ENCODE data around the gene ARL14EP. TPM values are rescaled to one million over a fixed set of nuclear protein-coding genes. Genes with fewer than 3 reads are reported as not detected.

The ARL14EP gene
- total RNA-seq, 4 donors from 2014 or later, result 6.3 to 21.5 (median 15.1) TPM

DNA sequence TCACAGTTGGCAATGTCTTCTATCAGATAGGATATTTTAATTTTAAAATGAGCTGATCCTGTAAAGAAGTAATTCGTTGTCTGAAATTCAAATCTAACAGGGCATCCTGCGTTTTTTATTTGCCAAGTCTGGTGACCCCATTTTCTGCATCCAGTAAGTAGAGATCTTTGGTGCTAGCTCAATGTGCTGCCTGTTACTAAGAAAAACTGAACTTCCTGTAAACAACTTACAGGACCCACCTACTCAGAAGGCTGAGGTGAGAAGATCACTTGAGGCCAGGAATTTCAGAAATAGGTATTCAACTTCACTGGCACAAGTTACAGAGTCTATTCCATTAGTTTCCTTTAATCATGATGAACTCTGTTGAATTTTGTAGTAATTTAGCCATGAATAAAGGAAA is 4.0 kb downstream of the ARL14EP start:
- Histone ChIP-seq H3K27ac (peak overlapping the region in 2 of 4 donors; percentile 3 to 6), H3K36me3 (peaks cover 0 to 10% (median 0%) of the 10 kb centered on the region in 3 donors), H3K27me3 (no peaks in the 10 kb centered on the region), H3K4me1 (peaks cover 0 to 20% (median 5%) of the 10 kb centered on the region in 4 donors), H3K9me3 (no peaks in the 10 kb centered on the region), H3K4me3 (no peak overlapping the region)
- no peak for DNase-seq
- TF ChIP-seq POLR2A (IDR thresholded peaks at IDR 0.05), result no peak
- TF ChIP-seq CTCF (IDR thresholded peaks at IDR 0.05), result no peak

GRCh38 chr11:30328681-30329080 is 5.8 kb downstream of the ARL14EP start:
- no peak for DNase-seq
- Histone ChIP-seq H3K27me3 (no peaks in the 10 kb centered on the region), H3K4me3 (no peak overlapping the region), H3K4me1 (peaks cover 0 to 20% (median 5%) of the 10 kb centered on the region in 4 donors), H3K9me3 (no peaks in the 10 kb centered on the region), H3K27ac (no peak overlapping the region), H3K36me3 (peaks cover 0 to 28% (median 0%) of the 10 kb centered on the region in 3 donors)
- TF ChIP-seq POLR2A (IDR thresholded peaks at IDR 0.05) (no peak), CTCF (IDR thresholded peaks at IDR 0.05) (no peak)

GRCh38 chr11:30329150-30329940 is 6.4 kb downstream of the ARL14EP start:
- no peaks in the 10 kb centered on the region for H3K27me3 ChIP-seq

GRCh38 chr11:30333405-30333804 is 10.5 kb downstream of the ARL14EP start:
- no peak for DNase-seq
- Histone ChIP-seq H3K4me3 (no peak overlapping the region), H3K36me3 (peaks cover 0 to 62% (median 0%) of the 10 kb centered on the region in 3 donors), H3K27me3 (no peaks in the 10 kb centered on the region), H3K4me1 (no peaks in the 10 kb centered on the region), H3K27ac (no peak overlapping the region), H3K9me3 (no peaks in the 10 kb centered on the region)
- TF ChIP-seq CTCF (IDR thresholded peaks at IDR 0.05) (peak in 4 of 6 experiments; percentile 20 to 42 (median 29)), POLR2A (IDR thresholded peaks at IDR 0.05) (no peak)

More at GRCh38 chr11:30329150-30329940, 6.4 kb downstream of the ARL14EP start:
- H3K9me3 ChIP-seq, result no peaks in the 10 kb centered on the region
- H3K4me3 ChIP-seq, result no peak overlapping the region
- no peak for DNase-seq
- no peak overlapping the region for H3K27ac ChIP-seq
- H3K4me1 ChIP-seq, result peaks cover 0 to 13% (median 2%) of the 10 kb centered on the region in 4 donors
- peaks cover 0 to 34% (median 0%) of the 10 kb centered on the region in 3 donors for H3K36me3 ChIP-seq
- TF ChIP-seq POLR2A (IDR thresholded peaks at IDR 0.05), result no peak
- no peak for TF ChIP-seq CTCF (IDR thresholded peaks at IDR 0.05)

DNA sequence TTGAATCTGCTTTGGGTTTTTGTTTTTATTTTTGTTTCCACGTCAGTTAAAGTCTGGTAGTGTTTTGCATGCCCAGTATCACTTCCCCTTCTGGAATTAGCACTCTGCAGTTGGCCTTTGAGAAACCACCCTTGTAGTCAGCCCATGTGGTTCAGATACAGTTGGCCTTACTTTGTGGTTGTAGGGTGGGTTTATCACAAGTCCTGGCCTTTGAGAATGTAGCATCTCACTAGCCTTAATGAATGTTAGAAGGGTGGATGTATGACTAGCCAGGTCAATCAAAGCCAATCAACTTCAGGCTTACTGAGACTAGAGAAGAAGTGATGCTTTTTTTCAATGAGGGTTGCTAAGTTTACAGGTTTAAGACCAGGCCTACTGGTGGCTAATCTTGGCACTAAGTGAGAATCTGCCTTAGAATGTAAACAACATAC is 19.8 kb downstream of the ARL14EP start:
- Histone ChIP-seq H3K4me1 (peaks cover 0 to 6% (median 0%) of the 10 kb centered on the region in 4 donors), H3K27ac (peak overlapping the region in 2 of 4 donors; percentile 36 to 69), H3K27me3 (no peaks in the 10 kb centered on the region), H3K4me3 (no peak overlapping the region), H3K9me3 (no peaks in the 10 kb centered on the region), H3K36me3 (no peaks in the 10 kb centered on the region)
- DNase-seq, result peak in 2 of 3 donors; percentile 43 to 50
- no peak for TF ChIP-seq POLR2A (IDR thresholded peaks at IDR 0.05)
- TF ChIP-seq CTCF (IDR thresholded peaks at IDR 0.05), result no peak
